Measurements from ENCODE around the gene DPYSL5.

DNA sequence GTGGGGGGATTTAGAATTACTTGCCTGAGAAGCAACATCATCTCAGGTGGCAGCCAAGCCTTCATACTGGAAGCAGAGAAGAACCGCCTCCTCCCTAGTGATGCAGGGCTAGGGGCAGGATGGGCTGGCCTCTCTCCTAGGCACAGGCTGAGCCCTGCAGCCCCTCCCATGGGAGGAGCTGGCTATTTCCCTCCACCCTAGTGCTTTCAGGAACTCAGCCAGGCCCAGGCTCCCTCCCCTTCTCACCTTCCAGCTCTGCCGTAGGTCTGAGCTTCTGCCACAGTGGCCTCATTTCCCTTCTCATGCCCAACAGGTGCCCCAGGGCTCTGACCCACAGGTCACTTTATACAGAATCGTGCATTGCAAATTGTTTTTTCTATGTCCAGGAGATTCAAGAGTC, 31.0 kb upstream of the DPYSL5 start:
- TF ChIP-seq, protein P1, sequence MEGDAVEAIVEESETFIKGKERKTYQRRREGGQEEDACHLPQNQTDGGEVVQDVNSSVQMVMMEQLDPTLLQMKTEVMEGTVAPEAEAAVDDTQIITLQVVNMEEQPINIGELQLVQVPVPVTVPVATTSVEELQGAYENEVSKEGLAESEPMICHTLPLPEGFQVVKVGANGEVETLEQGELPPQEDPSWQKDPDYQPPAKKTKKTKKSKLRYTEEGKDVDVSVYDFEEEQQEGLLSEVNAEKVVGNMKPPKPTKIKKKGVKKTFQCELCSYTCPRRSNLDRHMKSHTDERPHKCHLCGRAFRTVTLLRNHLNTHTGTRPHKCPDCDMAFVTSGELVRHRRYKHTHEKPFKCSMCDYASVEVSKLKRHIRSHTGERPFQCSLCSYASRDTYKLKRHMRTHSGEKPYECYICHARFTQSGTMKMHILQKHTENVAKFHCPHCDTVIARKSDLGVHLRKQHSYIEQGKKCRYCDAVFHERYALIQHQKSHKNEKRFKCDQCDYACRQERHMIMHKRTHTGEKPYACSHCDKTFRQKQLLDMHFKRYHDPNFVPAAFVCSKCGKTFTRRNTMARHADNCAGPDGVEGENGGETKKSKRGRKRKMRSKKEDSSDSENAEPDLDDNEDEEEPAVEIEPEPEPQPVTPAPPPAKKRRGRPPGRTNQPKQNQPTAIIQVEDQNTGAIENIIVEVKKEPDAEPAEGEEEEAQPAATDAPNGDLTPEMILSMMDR (IDR thresholded peaks at IDR 0.05), result no peak
- no peak for TF ChIP-seq POLR2A (IDR thresholded peaks at IDR 0.05)

All from right lobe of liver (tissue), 4 donors.